GM12801 (cell line): Measurements from ENCODE around the gene NPAS3.

Experiments used
- CTCF ChIP-seq: IDR thresholded peaks from one replicate; pipeline ENCODE4 v1.5.1; 2011; ENCODE audit warnings: control low read depth; ENCODE audit not compliant: insufficient read length; ENCODE audit errors: extremely low read depth

Gene NPAS3

GRCh38 chr14:33454022-33454595 is 515.4 kb downstream of the NPAS3 start:
- no peak for TF ChIP-seq CTCF

GRCh38 chr14:33454707-33455106 is 516.0 kb downstream of the NPAS3 start:
- TF ChIP-seq CTCF, result no peak

- no peak for TF ChIP-seq CTCF
Measured at GRCh38 chr14:33455654-33456345, 517.1 kb downstream of the NPAS3 start.

- no peak for TF ChIP-seq CTCF
Measured at GRCh38 chr14:33457021-33457420, 518.3 kb downstream of the NPAS3 start.

- no peak for TF ChIP-seq CTCF
Measured at GRCh38 chr14:33457617-33458016, 518.9 kb downstream of the NPAS3 start.

GRCh38 chr14:33460164-33460563 is 521.5 kb downstream of the NPAS3 start:
- TF ChIP-seq CTCF, result no peak

- no peak for TF ChIP-seq CTCF
Measured at GRCh38 chr14:33461036-33461435, 522.4 kb downstream of the NPAS3 start.
